Measurements from ENCODE around the gene INTU.

- TF ChIP-seq, protein P1, sequence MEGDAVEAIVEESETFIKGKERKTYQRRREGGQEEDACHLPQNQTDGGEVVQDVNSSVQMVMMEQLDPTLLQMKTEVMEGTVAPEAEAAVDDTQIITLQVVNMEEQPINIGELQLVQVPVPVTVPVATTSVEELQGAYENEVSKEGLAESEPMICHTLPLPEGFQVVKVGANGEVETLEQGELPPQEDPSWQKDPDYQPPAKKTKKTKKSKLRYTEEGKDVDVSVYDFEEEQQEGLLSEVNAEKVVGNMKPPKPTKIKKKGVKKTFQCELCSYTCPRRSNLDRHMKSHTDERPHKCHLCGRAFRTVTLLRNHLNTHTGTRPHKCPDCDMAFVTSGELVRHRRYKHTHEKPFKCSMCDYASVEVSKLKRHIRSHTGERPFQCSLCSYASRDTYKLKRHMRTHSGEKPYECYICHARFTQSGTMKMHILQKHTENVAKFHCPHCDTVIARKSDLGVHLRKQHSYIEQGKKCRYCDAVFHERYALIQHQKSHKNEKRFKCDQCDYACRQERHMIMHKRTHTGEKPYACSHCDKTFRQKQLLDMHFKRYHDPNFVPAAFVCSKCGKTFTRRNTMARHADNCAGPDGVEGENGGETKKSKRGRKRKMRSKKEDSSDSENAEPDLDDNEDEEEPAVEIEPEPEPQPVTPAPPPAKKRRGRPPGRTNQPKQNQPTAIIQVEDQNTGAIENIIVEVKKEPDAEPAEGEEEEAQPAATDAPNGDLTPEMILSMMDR (IDR thresholded peaks at IDR 0.05; ENCODE audit: low read length), result no peak
- TF ChIP-seq EZH2 (optimal IDR thresholded peaks at IDR 0.05; ENCODE audit: low read depth, low read length), result no peak
Measured at GRCh38 chr4:127634181-127634580, 1.4 kb downstream of the INTU start.
